AG04449 (cell line): ENCODE data around the gene FLCN.

Source experiments
- CTCF ChIA-PET: fragments of 350-600 bp; formaldehyde crosslinking; extraction: SDS; loops from one replicate; lab custom pipeline; 2021; ENCODE audit warnings: antibody characterized with exemption; lab: Yijun Ruan, JAX
- POLR2A ChIA-PET: fragments of 400-600, 350-600 bp; formaldehyde crosslinking; extraction: SDS; loops from one replicate; lab custom pipeline; 2020; ENCODE audit warnings: antibody characterized with exemption, inconsistent platforms; lab: Yijun Ruan, JAX
- DNase-seq: peaks from one replicate; pipeline ENCODE4 v3.0.0-alpha.2; 2010; ENCODE audit warnings: low read depth, low spot score
- H3K4me3 ChIP-seq: 2 replicates; pipeline ENCODE4 v1.5.1; 2011; ENCODE audit warnings: low read depth, mild to moderate bottlenecking, control low read depth, low read length
- CTCF ChIP-seq: IDR thresholded peaks from one replicate; pipeline ENCODE4 v1.5.1; 2011; ENCODE audit warnings: mild to moderate bottlenecking, moderate library complexity, low read length, control low read depth, inconsistent platforms; ENCODE audit not compliant: insufficient read depth; ENCODE audit errors: missing control alignments

FLCN gene

GRCh38 chr17:17225901-17226300, 11.1 kb downstream of the FLCN start:
- ChIA-PET CTCF (interaction anchor here (1.6 kb wide), 1 partner anchor 234 kb away, joined by 3 read pairs; no protein-coding TSS in a partner anchor), POLR2A (no interaction called here)
- no peak for TF ChIP-seq CTCF
- no peak overlapping the region for H3K4me3 ChIP-seq
- DNase-seq, result no peak

- no peak for TF ChIP-seq CTCF
- no peak for DNase-seq
- no peak overlapping the region for H3K4me3 ChIP-seq
- POLR2A ChIA-PET, result interaction anchor here (0.7 kb wide), 1 partner anchor 14 kb away, joined by 4 read pairs; no protein-coding TSS in a partner anchor
- CTCF ChIA-PET, result interaction anchor here (0.7 kb wide), 1 partner anchor 15 kb away, joined by 3 read pairs; no protein-coding TSS in a partner anchor
Observed at GRCh38 chr17:17224137-17224536, 12.8 kb downstream of the FLCN start.

- POLR2A ChIA-PET, result interaction anchor here (1.2 kb wide), 1 partner anchor 13 kb away, joined by 3 read pairs; the partner anchor contains the start of gene FLCN
- no peak for TF ChIP-seq CTCF
- DNase-seq, result no peak
- CTCF ChIA-PET, result interaction anchor here (0.7 to 1.3 kb wide), 2 partner anchors 15 to 232 kb away, joined by 3 read pairs; no protein-coding TSS in a partner anchor
- no peak overlapping the region for H3K4me3 ChIP-seq
Observed at GRCh38 chr17:17223736-17224135, 13.2 kb downstream of the FLCN start.

- ChIA-PET POLR2A (no interaction called here), CTCF (interaction anchor here (0.8 to 0.9 kb wide), 2 partner anchors 11 to 224 kb away, joined by 3 read pairs; no protein-coding TSS in a partner anchor)
- DNase-seq, result no peak
- H3K4me3 ChIP-seq, result no peak overlapping the region
- no peak for TF ChIP-seq CTCF
Observed at GRCh38 chr17:17221329-17221728, 15.6 kb downstream of the FLCN start.

GRCh38 chr17:17220529-17220928, 16.4 kb downstream of the FLCN start:
- ChIA-PET POLR2A (no interaction called here), CTCF (interaction anchor here (0.8 kb wide), 1 partner anchor 11 kb away, joined by 3 read pairs; no protein-coding TSS in a partner anchor)
- no peak for TF ChIP-seq CTCF
- no peak for DNase-seq
- no peak overlapping the region for H3K4me3 ChIP-seq

GRCh38 chr17:17217995-17218394, 19.0 kb downstream of the FLCN start:
- ChIA-PET POLR2A (no interaction called here), CTCF (interaction anchor here (1.4 kb wide), 2 partner anchors 18 to 224 kb away, joined by 3 read pairs; no protein-coding TSS in a partner anchor)
- no peak overlapping the region for H3K4me3 ChIP-seq
- no peak for DNase-seq
- no peak for TF ChIP-seq CTCF
